GM19328 (cell line): ENCODE results near the gene HK3.

Experiments
- ATAC-seq: cut with Tn5 transposase; IDR thresholded peaks from one replicate; pipeline ENCODE4 v1.9.1; 2021; ENCODE audit warnings: mild to moderate bottlenecking, moderate library complexity; ENCODE audit not compliant: unreplicated experiment

Gene HK3

DNA sequence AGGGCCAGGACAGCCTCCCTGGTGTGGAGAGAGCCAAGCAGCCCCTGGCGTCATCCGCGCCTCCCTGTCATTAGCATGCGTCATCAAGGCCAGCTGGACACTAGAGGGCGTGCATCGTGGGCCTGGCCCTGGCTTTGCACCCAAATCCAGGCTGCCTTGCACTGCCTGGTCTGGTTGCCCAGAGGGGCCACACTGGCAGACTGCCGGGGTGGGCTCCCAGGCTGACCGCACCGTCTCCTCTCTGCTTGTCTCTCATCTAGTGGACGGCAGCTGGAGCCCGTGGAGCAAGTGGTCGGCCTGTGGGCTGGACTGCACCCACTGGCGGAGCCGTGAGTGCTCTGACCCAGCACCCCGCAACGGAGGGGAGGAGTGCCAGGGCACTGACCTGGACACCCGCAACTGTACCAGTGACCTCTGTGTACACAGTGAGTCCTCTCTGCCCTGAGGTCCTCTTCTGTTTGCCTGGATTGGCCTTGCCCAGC, 29.0 kb downstream of the HK3 start:
- no peak for ATAC-seq

DNA sequence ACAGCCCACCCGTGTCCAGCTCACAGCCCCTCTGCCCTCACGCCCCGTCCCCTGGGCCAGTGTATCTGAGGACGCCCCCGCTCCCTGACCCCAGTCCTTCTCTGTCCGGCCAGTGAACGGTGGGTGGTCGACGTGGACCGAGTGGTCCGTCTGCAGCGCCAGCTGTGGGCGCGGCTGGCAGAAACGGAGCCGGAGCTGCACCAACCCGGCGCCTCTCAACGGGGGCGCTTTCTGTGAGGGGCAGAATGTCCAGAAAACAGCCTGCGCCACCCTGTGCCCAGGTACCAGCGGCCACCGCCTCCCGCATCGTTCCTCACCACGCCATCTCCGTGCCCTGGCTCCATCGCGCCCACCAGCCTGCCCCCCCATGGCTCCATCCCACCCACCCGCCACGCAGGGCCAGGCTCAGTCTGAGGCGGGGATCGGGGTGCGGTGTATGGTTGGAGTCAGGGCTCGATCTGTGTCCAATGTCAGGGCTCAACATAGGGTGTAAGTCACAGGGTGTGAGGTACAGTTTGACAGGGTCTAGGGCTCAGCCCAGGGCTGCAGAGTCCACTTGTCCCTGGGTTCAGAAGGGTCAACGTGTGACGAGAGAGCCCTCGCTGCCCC, 29.5 kb downstream of the HK3 start:
- ATAC-seq = no peak

- ATAC-seq = no peak
These were observed 30.4 kb downstream of the HK3 start for GRCh38 chr5:176868731-176869130.

GRCh38 chr5:176868126-176868525, 31.0 kb downstream of the HK3 start:
- no peak for ATAC-seq

- ATAC-seq = no peak
These were observed 32.3 kb downstream of the HK3 start for GRCh38 chr5:176866707-176867310.

GRCh38 chr5:176865964-176866363, 33.2 kb downstream of the HK3 start:
- ATAC-seq = no peak

- no peak for ATAC-seq
These were observed 34.4 kb downstream of the HK3 start for GRCh38 chr5:176864755-176865154.

- no peak for ATAC-seq
These were observed 35.4 kb downstream of the HK3 start for GRCh38 chr5:176863765-176864098.

- ATAC-seq = no peak
These were observed 35.9 kb downstream of the HK3 start for GRCh38 chr5:176863041-176863764.

GRCh38 chr5:176862330-176862995, 36.7 kb downstream of the HK3 start:
- ATAC-seq = no peak

DNA sequence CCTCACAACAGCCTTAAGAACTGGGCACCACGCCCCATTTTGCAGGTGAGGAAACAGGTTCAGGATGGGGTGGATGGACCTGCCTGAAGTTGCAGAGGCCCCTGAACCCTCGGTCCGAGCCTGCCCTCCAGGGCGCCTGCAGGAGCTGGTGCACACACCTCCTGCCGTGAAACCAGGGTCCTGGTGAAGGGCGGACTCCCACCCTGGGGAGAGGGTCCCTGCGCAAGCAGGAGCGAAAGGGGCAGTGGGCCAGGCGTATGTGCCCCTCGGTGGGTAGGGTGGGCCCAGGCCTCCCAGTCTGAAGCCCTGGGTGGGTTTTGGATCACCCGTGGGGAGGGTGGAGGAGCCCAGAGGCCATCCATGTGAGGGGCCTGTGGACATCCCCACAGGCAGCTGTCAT, 37.9 kb downstream of the HK3 start:
- ATAC-seq = no peak

GRCh38 chr5:176860381-176860780, 38.8 kb downstream of the HK3 start:
- ATAC-seq = no peak

DNA sequence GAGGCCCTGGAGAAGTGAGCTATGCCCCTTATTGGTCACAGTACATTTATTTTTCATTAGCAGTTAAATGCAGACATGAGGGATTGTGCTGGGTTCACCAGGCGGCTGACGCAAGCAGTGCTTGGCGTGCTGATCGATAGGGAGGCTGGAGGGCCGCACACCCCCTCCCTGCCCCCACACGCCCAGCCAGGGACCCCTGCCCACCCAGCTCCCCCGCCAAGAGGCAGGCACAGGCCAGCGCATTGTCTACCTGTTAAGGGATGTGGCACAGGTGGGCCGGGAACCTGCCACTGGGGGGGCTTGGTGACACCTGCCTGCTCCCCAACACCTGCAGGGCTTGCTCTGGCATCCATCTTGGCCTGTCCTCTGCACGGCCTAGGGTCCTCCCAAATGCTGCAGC, 39.2 kb downstream of the HK3 start:
- no peak for ATAC-seq

DNA sequence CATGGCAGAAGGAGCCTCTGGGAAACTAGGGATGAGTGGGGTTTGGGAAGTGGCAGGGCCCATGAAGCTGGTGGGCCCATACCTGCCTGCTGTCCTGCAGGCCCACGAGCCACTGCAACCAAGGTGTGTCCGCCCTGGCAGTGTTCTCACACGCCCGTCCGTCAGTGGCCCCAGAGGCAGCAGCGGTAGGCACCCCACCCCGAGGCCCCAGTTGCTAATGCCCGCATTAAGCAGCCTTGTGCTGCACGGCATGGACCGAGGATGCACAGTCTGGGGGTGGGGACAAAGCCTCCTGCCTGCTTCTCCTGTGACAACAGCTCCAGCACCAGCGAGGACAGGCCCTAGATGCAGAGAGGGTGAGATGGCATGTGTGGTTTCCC, 41.3 kb downstream of the HK3 start:
- ATAC-seq = no peak

DNA sequence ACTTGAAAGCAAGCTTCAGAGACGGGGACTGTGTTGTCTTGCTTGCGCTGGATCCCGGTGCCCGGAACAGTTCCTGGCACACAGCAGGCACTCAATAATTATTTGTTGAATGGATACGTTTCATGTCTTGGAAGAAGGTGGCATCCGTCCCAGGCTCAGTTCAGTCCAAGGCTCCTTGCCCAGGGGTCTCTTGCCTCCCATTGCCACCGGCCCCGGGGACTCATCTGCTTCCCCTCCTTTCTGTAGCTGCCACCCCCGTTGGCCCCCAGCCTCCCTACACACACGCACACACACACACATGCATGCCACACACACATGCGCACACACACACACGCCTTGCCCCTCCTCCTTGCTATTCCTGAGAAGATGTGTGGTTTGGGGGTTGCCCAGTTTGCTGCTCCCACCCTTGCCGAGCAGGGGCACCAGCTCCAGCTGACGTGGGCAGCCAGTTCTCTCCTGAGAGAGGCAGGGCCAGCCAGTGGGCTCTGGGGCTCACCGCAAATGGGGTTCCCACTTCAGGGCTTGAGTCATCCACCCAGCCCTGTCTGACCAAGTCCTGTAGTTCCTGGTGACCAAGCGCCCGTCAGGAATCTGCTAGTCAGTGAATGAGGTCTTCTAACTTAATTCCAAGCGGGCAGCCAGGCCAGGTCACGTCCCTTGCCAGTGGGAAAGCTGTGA, 41.8 kb downstream of the HK3 start:
- ATAC-seq = no peak

DNA sequence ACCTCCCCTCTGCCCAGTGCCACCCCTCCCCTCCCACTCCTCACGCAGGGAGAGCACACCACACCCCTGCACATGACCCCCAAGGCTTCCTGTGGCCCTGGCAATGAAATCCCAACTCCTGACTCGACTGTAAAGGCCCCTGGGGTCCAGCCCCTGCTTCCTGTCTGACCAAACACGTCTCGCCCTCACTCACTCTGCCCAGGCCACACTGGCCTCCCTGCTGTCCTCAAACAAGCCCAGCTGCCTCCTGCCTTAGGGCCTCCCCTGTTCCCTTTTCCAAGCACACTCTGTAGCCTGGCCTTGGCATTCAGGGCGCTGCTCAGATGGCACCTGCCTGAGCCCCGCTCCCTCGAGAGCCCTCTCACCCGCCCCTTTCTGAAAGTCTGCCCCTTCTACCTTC, 42.4 kb downstream of the HK3 start:
- ATAC-seq = no peak

GRCh38 chr5:176855598-176855997, 43.5 kb downstream of the HK3 start:
- ATAC-seq = no peak

DNA sequence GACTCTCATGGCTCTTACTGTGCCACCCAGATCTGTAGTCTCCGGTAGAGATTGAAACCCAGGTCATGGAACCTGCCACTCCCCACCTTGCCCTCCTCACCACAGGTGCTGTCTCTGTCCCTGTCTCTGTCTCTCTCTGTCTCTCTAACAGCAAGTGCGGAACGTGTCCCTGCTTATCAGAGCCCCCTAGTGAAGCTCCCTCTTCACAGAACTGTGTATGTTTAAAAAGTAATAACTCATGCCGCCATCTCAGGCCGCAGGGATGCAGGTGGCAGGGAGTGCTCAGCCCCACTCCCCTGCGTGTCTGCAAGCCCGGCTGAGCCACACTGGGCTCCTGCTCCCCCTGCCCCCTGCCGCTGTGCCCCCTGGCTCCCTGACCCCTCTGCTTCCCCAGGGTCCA, 45.0 kb downstream of the HK3 start:
- ATAC-seq = no peak

- no peak for ATAC-seq
These were observed 45.9 kb downstream of the HK3 start for GRCh38 chr5:176853151-176853778.

- ATAC-seq = no peak
These were observed 47.1 kb downstream of the HK3 start for GRCh38 chr5:176851871-176852658.
